GM06990 (cell line): ENCODE results near the gene MAFG.
"Not testable (repeated sequence)": the region's sequence is repeated elsewhere in the genome, so short reads cannot be mapped to it uniquely, and the experiment has no call there.

Source experiments
- DNase-seq: peaks from one replicate; pipeline ENCODE4 v3.0.0-alpha.2; 2011; ENCODE audit not compliant: insufficient read length; ENCODE audit errors: extremely low read depth
- H3K27me3 ChIP-seq: replicated peaks from 2 replicates; pipeline ENCODE4 v1.6.0; 2011; ENCODE audit warnings: low read length; ENCODE audit not compliant: control insufficient read depth, insufficient read depth
- H3K36me3 ChIP-seq: 2 replicates; pipeline ENCODE4 v1.5.1; 2011; ENCODE audit warnings: low read length; ENCODE audit not compliant: control insufficient read depth, insufficient read depth
- H3K4me3 ChIP-seq: replicated peaks from 2 replicates; pipeline ENCODE4 v1.5.1; 2011; ENCODE audit warnings: low read depth, mild to moderate bottlenecking, control low read depth, low read length
- TF ChIP-seq, protein P1 (sequence below): IDR thresholded peaks from 2 replicates; pipeline ENCODE4 v1.5.1; 2011; ENCODE audit warnings: low read length, control low read depth, mild to moderate bottlenecking, inconsistent platforms; ENCODE audit not compliant: insufficient read depth, poor library complexity, severe bottlenecking

The MAFG gene

DNA sequence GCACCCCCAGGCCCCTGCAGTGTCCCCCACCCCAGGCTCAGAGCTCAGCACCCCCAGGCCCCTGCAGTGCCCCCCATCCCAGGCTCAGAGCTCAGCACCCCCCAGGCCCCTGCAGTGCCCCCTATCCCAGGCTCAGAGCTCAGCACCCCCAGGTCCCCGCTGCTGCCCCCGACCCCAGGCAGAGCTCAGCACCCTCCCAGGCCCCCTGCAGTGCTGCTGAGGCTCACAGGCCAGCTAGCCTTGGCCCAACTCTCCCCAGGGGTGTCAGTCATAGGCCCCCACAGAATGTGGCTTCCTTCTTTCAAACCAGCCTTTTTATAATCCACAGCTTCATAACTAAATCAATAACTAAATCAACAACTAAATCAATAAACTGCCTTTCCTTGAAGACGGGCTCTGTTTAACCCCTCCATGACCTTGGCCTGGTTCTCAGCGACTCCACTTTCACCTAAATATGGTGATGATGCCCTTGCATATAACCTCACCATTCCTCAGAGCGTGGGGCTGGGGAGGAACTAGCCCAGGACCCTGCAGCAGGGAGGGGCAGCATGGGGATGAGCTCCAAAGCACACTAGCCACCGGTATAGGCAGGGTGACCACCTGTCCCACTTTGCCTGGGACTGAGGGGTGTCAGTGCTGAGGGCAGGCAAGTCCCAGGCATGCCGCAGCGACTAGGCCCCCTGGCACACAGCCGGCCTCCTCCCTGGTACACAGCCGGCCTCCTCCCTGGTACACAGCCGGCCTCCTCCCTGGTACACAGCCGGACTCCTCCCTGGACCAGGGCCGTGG lies 28.4 kb upstream of the MAFG start:
- Histone ChIP-seq H3K4me3 (no peak overlapping the region), H3K36me3 (no peaks in the 10 kb centered on the region), H3K27me3 (no peaks in the 10 kb centered on the region; the same call in none of the 2 replicates)
- TF ChIP-seq, protein P1, sequence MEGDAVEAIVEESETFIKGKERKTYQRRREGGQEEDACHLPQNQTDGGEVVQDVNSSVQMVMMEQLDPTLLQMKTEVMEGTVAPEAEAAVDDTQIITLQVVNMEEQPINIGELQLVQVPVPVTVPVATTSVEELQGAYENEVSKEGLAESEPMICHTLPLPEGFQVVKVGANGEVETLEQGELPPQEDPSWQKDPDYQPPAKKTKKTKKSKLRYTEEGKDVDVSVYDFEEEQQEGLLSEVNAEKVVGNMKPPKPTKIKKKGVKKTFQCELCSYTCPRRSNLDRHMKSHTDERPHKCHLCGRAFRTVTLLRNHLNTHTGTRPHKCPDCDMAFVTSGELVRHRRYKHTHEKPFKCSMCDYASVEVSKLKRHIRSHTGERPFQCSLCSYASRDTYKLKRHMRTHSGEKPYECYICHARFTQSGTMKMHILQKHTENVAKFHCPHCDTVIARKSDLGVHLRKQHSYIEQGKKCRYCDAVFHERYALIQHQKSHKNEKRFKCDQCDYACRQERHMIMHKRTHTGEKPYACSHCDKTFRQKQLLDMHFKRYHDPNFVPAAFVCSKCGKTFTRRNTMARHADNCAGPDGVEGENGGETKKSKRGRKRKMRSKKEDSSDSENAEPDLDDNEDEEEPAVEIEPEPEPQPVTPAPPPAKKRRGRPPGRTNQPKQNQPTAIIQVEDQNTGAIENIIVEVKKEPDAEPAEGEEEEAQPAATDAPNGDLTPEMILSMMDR = no peak
- DNase-seq = no peak

DNA sequence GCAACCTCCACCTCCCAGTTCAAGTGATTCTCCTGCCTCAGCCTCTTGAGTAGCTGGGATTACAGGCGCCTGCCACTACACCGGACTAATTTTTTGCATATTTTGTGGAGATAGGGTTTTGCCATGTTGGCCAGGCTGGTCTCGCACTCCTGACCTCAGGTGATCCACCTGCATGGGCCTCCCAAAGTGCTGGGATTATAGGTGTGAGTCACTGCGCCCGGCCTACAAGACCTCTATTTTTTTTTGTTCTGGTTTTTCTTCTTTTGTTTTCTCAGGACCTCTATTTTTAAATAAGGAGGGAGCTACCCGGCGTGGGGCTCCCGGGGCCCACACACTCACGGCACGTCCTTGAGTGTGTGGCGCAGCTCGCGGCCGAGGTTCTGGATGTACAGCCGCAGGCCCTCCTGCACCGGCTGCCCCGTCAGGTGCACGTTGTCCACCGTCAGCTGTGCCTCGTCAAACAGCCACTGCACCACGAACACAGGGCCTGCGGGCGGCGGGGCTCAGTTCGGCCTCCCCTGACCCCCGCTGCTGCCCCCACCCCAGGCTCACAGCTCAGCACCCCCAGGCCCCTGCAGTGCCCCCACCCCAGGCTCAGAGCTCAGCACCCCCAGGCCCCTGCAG lies 27.6 kb upstream of the MAFG start:
- H3K36me3 ChIP-seq = no peaks in the 10 kb centered on the region
- TF ChIP-seq, protein P1 = no peak
- H3K4me3 ChIP-seq = no peak overlapping the region
- no peak for DNase-seq
- no peaks in the 10 kb centered on the region; the same call in none of the 2 replicates for H3K27me3 ChIP-seq

DNA sequence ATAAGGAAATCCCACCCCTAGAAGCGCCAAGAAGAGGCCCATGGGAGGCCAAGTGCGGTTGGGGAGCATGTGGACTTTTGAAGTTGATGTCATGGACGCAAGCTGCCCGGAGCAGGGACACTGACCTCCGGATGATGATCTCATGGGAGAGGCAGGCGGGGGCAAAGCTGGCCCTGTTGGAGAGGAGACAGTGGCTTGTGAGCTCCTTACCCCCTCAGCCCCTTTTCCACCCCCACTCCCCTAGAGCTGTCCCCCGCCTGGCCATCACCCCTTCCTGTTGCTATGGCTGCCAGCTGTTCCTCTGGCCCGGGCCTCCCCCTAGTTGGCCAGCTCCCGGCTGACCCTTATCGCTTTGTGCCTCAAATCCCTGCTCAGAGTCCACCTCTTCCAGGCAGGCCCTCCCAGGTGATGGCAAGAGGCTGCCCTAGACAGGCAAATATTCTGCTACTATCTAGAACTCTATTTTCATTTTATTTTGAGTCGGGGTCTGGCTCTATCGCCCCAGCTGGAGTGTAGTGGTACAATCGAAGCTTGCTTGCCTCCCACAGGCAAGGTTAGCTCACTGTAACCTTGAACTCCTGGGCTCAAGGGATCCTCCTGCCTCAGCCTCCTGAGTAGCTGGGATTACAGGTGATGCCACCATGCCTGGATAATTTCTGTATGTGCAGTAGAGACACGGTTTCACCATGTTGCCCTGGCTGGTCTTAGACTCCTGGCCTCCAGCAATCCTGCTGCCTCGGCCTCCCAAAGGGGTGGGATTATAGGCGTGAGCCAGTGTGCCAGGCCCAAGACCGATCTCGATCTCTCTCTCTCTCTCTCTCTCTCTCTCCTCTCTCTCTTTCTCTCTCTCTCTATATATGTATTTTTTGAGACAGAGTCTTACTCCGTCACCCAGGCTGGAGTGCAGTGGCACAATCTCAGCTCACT lies 26.9 kb upstream of the MAFG start:
- Histone ChIP-seq H3K4me3 (no peak overlapping the region), H3K27me3 (no peaks in the 10 kb centered on the region; the same call in none of the 2 replicates), H3K36me3 (no peaks in the 10 kb centered on the region)
- TF ChIP-seq, protein P1 = no peak
- no peak for DNase-seq

DNA sequence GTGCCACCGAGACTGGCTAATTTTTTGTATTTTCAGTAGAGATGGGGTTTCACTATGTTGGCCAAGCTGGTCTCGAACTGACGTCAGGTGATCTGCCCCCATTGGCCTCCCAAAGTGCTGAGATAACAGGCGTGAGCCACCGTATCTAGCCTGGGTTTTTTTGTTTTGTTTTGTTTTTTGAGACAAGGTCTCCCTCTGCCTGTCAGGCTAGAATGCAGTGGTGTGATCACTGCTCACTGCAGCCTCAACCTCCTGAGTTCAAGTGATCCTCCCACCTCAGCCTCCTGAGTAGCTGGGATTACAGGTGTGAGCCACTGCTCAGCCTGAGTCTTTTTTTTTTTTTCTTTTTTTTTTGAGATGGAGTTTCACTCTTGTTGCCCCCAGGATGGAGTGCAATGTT lies 25.9 kb upstream of the MAFG start:
- not testable (repeated sequence) for DNase-seq, H3K4me3 ChIP-seq, H3K36me3 ChIP-seq, H3K27me3 ChIP-seq

DNA sequence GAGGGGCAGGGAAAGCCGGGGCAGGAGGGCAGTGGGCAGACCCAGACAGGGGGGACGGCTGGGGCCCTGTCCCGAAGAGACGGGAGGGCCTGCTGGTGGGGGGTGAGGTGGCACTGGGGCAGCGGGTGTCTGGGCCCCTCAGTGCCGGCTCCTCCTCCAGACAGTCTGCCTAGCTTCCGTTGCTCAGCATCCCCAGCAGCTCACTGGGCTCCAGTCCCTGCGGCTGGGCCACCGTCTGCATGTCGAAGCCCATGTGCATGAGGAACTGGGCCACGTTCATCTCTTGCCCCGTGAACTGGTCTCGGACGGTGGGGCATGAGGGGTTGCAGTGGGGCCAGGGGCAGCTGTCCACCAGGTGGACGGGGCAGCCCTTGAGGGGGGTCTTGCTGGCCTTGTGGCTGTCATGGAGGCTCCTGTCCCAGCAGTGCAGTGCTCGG lies 25.3 kb upstream of the MAFG start:
- Histone ChIP-seq H3K27me3 (no peaks in the 10 kb centered on the region; the same call in 1 of the 2 replicates), H3K36me3 (no peaks in the 10 kb centered on the region), H3K4me3 (no peak overlapping the region)
- DNase-seq = no peak
- TF ChIP-seq, protein P1 = no peak
